ENCODE measurements around the gene ZXDC.

The ZXDC gene

GRCh38 chr3:126450219-126450618 lies 25.5 kb downstream of the ZXDC start:
- no peak for DNase-seq

DNA sequence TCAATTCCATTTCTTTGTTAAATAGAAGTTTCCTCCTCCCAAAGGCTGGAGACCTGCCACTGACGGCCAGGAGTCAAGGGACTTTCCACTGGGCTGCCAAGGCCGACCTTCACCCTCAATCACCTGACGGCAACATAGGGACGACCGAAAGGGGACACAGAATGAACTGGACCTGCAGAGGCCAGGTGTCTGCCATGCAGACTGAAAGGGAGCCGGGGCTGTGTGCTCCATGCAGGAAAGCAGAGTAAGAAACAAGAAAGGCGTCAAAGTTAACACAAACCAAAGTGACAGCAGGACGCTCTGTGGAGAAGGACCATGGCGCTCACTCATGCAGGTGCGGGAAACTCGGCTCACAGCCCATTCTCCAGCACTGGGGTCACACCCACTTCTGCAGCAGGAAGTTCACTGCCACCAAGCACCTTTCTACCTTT lies 26.1 kb downstream of the ZXDC start:
- no peak for DNase-seq

DNA sequence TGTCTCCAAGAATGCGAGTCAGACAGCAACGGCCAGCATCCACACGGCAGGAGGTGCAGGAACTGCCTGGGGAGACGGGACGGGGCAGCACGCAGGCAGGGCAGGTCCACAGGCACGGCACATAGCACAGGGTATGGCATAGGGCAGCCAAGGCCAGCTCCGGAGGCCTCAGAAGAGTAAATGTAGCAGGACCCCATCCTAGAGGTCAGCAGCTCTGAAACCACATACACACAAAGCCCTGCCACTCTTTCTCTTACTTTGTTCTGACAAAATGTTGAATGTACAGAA lies 26.9 kb downstream of the ZXDC start:
- no peak for DNase-seq

GRCh38 chr3:126448136-126448892 lies 27.4 kb downstream of the ZXDC start:
- DNase-seq, result no peak

DNA sequence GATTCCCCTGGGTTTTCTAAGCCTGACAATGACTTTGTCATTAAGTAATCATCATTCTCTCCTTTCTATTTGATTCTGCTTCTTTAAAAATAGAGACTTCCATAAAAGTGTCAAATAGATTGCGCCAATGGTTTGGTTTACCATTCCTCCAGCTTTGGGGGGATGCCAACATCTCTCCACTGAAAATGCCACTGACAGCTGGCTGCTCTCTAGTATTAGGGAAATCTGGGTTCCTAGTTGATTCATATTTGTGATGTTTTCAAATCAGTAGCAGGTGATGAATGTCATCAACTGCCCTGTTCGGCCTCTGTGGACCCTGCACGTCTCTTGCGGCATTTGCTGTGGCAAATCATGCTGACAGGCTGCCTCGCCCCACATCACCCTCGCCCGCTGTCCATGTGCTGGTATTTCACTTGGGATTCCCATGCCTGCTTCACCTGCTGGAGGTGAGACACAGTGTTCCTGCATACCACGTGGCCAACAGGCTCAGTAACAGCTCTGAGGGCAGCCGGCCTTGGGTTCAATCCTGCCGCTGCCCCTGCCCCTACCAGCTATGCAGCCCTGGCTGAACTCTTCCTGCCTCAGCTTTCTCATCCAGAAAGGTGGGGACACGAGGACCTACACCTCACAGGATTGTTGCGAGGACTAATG lies 28.1 kb downstream of the ZXDC start:
- DNase-seq, result no peak

DNA sequence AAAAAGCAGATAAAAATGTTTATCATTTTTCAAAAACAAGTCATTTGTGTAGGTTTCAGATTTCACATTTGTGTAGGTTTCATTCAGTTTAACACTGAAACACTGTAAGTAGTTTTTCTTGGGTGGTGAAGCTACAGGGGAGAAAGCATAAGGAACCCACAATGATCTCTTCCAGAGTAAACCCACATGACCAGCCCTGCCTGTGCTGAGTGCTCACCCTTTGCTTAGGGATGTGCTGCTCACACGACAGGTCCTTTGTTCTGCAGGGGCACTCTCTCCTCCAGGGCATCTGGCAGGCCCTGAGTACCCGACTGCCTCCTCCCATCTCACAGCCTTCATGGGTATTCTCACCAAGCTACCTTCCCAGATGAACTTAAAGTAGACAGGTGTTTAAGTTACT lies 28.9 kb downstream of the ZXDC start:
- DNase-seq, result no peak

DNA sequence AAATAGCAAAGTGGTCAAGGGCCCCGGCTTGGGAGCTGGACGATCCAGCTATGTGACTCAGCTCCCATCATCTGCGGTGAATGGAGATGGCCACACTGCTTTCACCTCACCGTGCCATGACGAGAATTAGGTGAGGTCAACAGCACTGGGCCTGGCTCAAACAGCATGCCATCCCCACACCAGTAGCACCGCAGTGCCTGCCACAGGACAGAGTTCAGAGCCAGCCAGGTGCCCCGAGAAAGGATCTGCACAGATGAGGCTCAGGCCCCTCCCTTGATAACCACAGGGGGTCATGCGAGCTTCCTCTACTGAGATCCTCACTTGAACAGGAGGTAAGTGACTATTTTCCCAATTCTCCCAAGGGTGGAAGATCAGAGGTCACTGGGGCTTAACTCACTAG lies 29.4 kb downstream of the ZXDC start:
- DNase-seq, result no peak

DNA sequence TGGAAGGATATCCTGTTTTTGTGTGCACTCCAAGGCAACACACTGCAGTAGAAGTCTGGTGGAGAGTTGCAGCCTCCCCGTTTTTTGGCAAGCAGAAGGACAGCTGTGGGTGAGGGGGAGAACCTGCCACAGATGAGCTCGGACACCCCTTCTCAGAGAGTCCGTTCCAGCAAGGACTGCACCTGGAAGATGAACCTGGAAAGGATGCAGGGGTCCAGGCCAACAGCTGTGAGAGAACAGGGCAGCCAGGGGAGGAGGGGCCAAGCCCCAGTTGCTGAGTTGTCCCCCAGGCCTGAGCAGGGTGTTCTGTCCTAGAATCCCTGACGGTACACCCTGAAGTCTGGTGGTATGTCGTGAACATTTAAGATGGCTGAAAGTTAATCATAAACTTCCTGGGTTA lies 30.2 kb downstream of the ZXDC start:
- no peak for DNase-seq

GRCh38 chr3:126442856-126443242 lies 32.8 kb downstream of the ZXDC start:
- no peak for DNase-seq

DNA sequence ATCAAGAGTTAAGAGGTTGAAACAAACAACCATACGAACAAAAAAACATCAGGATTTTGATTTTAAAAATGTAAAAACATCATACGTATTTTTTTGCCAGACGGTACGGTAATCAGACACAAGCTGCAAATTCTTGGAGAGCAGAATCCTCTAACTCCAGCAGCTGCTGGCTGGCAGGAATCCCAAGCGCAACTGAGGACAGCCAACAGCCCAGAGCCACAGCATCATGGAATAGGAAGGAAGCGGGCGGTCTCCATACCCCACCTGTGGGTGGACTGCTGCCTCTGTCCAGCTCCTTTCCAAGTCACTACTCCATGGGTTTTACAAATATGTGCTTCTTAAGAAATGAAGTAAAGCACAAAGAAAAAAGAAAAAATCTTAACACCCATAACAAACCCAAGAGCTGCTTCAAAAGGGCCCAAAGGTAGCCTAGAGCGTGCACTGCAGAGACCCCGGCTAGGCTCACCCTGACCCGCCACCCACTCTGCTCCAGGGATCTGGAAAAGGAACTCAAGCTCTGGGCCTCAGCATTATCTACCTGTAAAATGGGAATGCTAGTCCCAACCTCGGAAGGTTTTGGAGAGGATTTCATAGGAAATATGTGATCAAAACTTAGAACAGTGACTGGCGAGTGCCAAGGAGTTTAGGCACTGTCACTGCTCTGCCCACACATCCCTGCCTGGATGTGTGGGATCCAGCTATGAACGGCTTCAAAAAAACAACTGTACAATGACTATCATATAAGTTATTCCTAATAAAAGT lies 33.4 kb downstream of the ZXDC start:
- no peak for DNase-seq

- no peak for DNase-seq
These were observed 34.3 kb downstream of the ZXDC start for GRCh38 chr3:126441256-126441880.

- no peak for DNase-seq
These were observed 35.0 kb downstream of the ZXDC start for GRCh38 chr3:126440709-126440995.

- DNase-seq, result no peak
These were observed 35.6 kb downstream of the ZXDC start for GRCh38 chr3:126439968-126440708.

- DNase-seq, result no peak
These were observed 36.2 kb downstream of the ZXDC start for GRCh38 chr3:126439346-126439967.

- no peak for DNase-seq
These were observed 36.9 kb downstream of the ZXDC start for GRCh38 chr3:126438746-126439145.

DNA sequence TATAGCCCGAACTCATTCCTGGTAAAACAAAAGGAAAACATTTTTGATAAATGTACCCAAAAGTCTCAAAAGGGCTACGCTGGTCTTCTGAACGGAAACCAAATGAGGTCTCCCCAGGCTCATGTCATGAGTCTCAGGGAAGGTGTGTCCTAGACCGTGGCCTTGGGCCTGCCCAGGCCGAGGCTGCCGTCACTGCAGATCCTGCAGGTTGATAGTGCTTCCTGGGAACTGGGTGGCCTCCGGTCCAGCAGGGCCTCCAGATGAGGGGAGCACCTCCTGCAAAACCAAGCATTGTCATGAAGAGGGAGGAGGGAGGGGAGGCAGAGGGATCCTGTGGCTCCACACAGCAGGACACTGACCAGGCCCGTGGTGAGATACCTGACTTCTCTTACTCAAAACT lies 37.5 kb downstream of the ZXDC start:
- no peak for DNase-seq

DNA sequence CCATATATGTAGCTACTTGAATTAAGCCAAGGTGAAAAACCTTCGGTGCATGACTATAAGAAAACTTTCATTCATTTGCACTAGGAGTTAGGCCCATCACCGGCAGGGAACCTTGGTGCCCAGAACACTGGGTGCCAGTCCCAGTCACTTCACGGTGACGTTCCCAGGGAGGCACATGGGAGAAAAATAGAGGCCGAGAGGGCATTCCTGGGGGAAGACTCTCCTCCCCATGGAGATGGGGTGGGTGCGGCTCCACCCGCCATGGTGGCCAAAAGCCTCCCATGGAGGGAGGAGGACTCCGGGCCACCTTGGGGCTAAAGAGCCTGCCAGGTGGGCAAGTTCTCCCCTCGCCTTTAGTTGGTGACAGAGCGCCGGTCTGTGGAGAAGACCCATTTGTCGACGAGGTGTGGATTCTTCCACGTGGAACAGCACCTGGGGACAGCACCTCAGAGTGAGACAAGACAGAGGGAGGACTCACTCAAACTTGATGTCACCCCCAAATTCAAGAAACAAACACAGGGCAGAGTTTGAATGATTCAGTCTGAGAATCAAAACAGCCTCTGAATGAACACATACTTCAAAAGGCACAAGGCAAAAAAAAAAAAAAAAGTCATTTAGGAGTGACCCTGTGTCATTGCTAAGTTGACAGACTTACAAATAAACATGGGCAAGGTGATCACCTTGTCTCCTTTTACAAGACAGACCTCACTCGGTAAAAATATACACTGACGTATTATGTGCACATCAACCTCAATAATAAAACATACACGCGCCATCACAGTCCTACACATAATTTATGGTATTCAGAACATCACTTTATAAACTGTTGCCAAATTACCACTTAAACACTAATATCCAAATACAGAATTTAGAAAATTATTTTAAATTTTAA lies 38.6 kb downstream of the ZXDC start:
- no peak for DNase-seq

DNA sequence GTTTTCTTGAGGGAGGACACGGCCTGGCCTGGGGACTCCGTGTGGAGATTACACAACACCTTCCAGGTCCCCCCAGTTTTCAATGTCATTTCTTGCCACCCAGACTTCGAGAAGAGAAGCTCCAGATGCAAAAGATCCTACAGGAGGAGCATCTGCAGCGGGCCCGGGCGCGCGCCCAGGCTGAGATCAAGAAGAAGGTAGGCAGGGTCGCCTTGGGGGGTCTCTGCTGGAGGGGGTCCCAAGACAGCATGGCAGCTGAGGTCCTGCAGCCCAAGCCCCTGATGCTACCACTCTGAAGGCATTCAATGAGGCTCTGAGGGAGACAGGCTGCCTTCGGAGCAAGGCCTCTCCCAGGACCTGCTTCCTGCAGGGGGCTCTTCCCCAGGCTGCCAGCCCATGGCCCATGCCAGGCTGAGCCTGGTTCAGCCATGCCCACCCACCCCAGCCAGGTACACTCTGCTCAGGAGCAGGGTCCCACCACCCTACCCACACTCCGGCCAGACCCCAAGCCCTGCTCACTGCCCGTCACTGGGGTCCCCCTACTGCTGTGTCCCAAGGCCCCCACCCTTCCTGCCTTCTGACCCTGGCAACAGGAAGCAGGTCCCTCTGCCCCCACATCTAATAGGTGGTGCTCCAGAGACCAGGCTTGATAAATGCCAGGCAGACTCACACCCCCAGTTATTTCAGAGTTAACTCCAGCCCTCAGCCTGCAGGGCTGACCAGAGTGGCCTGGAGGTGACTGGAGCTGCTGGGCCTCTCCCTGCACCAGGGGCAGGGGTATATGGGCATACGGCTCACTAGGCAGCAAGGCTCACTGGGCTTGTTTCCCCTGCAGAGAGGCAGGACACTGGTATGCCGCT lies 40.0 kb downstream of the ZXDC start:
- no peak for DNase-seq

DNA sequence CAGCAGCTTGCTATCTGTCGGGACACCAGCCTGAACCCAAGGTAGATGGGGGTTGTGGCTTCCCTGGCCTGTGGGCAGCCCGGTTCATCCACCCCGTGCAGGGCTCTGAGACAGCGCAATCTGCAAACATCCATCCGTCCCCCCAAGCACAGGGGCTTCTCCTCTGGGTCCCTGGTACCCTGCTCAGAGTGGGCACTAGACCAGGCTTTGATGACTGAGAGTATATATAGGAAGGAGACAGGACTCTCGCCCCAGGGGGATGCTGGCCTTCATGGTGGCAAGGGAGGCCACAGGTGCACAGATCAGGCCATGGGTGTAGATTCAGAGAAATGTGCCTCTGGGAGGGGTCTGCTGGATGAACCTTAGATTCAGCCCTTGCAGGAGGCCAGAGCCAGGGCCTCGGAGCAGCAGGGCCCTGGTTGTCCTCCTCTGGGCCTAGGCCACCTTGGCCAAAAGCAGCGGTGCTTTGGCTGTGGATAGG lies 40.7 kb downstream of the ZXDC start:
- DNase-seq, result no peak

DNA sequence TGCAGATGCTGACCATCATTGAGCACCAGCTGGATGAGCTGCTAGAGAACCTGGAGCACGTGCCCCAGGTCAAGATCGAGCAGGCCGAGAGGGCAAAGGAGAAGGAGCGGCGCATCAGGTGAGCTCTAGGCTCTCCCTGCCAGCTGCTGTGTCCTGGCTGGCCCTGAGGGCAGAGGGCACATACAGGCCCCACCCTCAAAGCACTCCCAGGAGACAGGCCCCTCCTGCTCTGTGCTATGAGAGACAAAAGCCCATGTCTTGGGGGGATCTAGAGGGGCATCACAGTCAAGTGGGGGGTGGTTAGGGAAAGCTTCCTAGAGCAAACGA lies 41.5 kb downstream of the ZXDC start:
- no peak for DNase-seq

All from GF-D8 (cell line).